ENCODE results near the gene GOLT1A. TPM values are rescaled to one million over a fixed set of nuclear protein-coding genes. Genes with fewer than 3 reads are reported as not detected.

GOLT1A gene
- total and polyA plus RNA-seq, 2 of the 8 experiments (the other 6 are each of a cell fraction or from before 2014, with no cell fraction given) = 7.5 to 8.5 TPM

DNA sequence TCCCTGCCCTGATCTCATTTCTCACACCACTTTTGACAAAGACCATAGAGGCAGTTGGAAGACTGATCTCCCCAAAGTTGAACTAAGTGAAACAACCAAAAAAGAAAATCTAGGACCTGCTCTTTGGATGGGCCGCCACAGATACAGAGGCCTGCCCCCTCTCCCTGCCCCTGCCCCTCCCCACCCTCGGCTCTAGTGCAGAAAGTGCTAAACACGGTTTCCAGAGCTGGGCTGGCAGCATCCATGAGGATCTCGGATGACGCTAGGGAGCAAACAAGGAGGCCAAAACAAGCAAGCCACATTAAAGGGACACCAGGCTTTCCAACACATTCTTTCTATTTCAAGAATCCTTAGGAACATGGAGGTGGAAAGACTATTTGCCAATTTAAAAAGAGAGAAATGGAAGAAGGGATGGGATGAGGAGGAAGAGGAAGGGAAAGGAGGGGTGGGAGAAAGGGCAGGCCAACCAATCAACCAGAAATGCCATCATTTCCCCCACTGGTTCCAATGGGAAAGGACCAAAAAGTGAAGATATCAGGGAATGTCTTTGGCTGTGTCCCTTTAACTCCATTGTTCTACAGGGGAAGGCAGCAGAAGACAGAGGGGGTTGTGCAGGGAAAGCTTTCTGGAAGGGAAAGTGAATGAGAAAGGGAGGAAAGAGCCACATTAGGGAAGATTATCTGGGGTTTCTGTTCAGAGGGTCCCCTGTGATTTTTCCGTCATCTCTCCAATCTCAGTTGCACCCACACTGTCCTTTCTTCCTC is 38.3 kb upstream of the GOLT1A start:
- H2AK5ac ChIP-seq (ENCODE audit: low read depth, low read length) = no peak overlapping the region
- H3K56ac ChIP-seq (replicated peaks; ENCODE audit: insufficient read length, low read depth, low read length) = no peak overlapping the region
- peaks cover 15 to 31% (median 23%) of the 10 kb centered on the region in 4 experiments for H3K4me1 ChIP-seq (replicated peaks in 1 of 4; ENCODE audit: control insufficient read depth in 3 of 4, insufficient read depth in 4 of 4, low read length in 3 of 4)
- H3K9ac ChIP-seq (replicated peaks in 1 of 4; ENCODE audit: extremely low read depth in 1 of 4, low read depth in 3 of 4, low read length in 3 of 4) = no peak overlapping the region
- DNase-seq (ENCODE audit: low read depth in 1 of 2, low spot score in 2 of 2) = no peak
- H3K9me3 ChIP-seq (ENCODE audit: insufficient read depth in 2 of 2, low read depth in 1 of 2, low read length in 1 of 2) = no peaks in the 10 kb centered on the region
- no peak overlapping the region; the same call in 1 of the 2 replicates for H2BK5ac ChIP-seq (ENCODE audit: low read depth, low read length)
- H3K79me1 ChIP-seq (ENCODE audit: low read depth, low read length) = no peaks in the 10 kb centered on the region
- no peak overlapping the region for H3K23ac ChIP-seq (ENCODE audit: insufficient read length)
- H4K91ac ChIP-seq (replicated peaks; ENCODE audit: insufficient read length, low read length) = no peak overlapping the region
- no peak for FAIRE-seq
- no peak overlapping the region for H4K5ac ChIP-seq (ENCODE audit: insufficient read length, low read depth, low read length)
- H4K8ac ChIP-seq (ENCODE audit: extremely low read depth, insufficient read depth, low read length) = no peak overlapping the region
- no peaks in the 10 kb centered on the region for H3K79me2 ChIP-seq (ENCODE audit: control insufficient read depth in 1 of 2, insufficient read depth in 2 of 2, low read length in 2 of 2)
- CTCF ChIA-PET (ENCODE audit: partially characterized antibody) = interaction anchor here (2.5 to 15.3 kb wide), 2 partner anchors 61 to 109 kb away, joined by 6 to 318 read pairs; partner anchors contain the start of gene PLEKHA6
- H3K27ac ChIP-seq (ENCODE audit: low read depth, low read length) = no peak overlapping the region
- peak overlapping the region; percentile 27 for H3K4ac ChIP-seq (replicated peaks; ENCODE audit: insufficient read length, low read depth, low read length)
- H2BK12ac ChIP-seq (ENCODE audit: low read depth, low read length) = no peak overlapping the region
- H2BK120ac ChIP-seq (replicated peaks; ENCODE audit: low read depth, low read length) = no peak overlapping the region
- H3K27me3 ChIP-seq (replicated peaks in 1 of 4; ENCODE audit: control insufficient read depth in 3 of 4, extremely low read depth in 1 of 4, insufficient read depth in 3 of 4, low read length in 3 of 4) = no peaks in the 10 kb centered on the region
- 90% methylated on average over 5 of the region's 6 CpGs; no CpG with 5 or more reads in 1 of the 2 experiments for WGBS, 2 experiments (ENCODE audit: extremely low coverage in 1 of 2, insufficient coverage in 1 of 2, insufficient read length in 1 of 2, insufficient replicate concordance in 2 of 2, low coverage in 1 of 2, low lambda C conversion rate in 2 of 2, missing lambda C conversion rate in 1 of 2)
- TF ChIP-seq GTF2F1 (IDR thresholded peaks at IDR 0.05; ENCODE audit: borderline replicate concordance, low read depth, low read length) (no peak), TCF12 (IDR thresholded peaks at IDR 0.05; ENCODE audit: low read depth, low read length) (no peak), NANOG (IDR thresholded peaks at IDR 0.05; ENCODE audit: insufficient read depth, low read depth, low read length, poor library complexity, severe bottlenecking) (no peak), CBX5 (IDR thresholded peaks at IDR 0.05; ENCODE audit: low read depth, low read length) (no peak), SRF (IDR thresholded peaks at IDR 0.05; ENCODE audit: low read depth, low read length) (no peak), MAFK (IDR thresholded peaks at IDR 0.05; ENCODE audit: low read depth, low read length) (no peak)
- TF ChIP-seq, protein P1, sequence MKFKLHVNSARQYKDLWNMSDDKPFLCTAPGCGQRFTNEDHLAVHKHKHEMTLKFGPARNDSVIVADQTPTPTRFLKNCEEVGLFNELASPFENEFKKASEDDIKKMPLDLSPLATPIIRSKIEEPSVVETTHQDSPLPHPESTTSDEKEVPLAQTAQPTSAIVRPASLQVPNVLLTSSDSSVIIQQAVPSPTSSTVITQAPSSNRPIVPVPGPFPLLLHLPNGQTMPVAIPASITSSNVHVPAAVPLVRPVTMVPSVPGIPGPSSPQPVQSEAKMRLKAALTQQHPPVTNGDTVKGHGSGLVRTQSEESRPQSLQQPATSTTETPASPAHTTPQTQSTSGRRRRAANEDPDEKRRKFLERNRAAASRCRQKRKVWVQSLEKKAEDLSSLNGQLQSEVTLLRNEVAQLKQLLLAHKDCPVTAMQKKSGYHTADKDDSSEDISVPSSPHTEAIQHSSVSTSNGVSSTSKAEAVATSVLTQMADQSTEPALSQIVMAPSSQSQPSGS (IDR thresholded peaks at IDR 0.05; ENCODE audit: low read length) = no peak
- TF ChIP-seq, protein P2, sequence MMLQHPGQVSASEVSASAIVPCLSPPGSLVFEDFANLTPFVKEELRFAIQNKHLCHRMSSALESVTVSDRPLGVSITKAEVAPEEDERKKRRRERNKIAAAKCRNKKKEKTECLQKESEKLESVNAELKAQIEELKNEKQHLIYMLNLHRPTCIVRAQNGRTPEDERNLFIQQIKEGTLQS (IDR thresholded peaks at IDR 0.05; ENCODE audit: insufficient read depth, low read depth, low read length) = no peak
- no peak overlapping the region for H3K14ac ChIP-seq (ENCODE audit: insufficient read length)
- POLR2A ChIA-PET (ENCODE audit: partially characterized antibody) = interaction anchor here (0.6 kb wide), 1 partner anchor 679 kb away, joined by 3 read pairs; no protein-coding TSS in a partner anchor
- no peak overlapping the region for H2BK15ac ChIP-seq (ENCODE audit: low read length)
- H4K20me1 ChIP-seq (replicated peaks in 1 of 2; ENCODE audit: control insufficient read depth in 1 of 2, insufficient read depth in 2 of 2, low read length in 2 of 2) = no peaks in the 10 kb centered on the region
- no peak overlapping the region for H3K4me2 ChIP-seq (ENCODE audit: insufficient read depth in 1 of 2, low read depth in 2 of 2, low read length in 2 of 2)
- no peaks in the 10 kb centered on the region for H3K36me3 ChIP-seq (ENCODE audit: control insufficient read depth in 2 of 4, insufficient read depth in 4 of 4, low read length in 3 of 4)
- no peak overlapping the region for H2AFZ ChIP-seq (ENCODE audit: low read length)
- no peak overlapping the region for H3K4me3 ChIP-seq (ENCODE audit: extremely low read depth in 1 of 4, insufficient read depth in 2 of 4, low read depth in 3 of 4, low read length in 4 of 4)
- H2BK20ac ChIP-seq (ENCODE audit: low read length) = no peak overlapping the region
- no peak overlapping the region for H3K18ac ChIP-seq (ENCODE audit: extremely low read depth, low read length)
- H3K23me2 ChIP-seq (ENCODE audit: low read depth, low read length) = no peaks in the 10 kb centered on the region
